ENCODE data around the gene HES7. TPM values are rescaled to one million over a fixed set of nuclear protein-coding genes. Genes with fewer than 3 reads are reported as not detected.

The HES7 gene
- total and polyA plus RNA-seq, 4 donors: 0.19 to 1.6 (median 0.30) TPM; not detected in 1

DNA sequence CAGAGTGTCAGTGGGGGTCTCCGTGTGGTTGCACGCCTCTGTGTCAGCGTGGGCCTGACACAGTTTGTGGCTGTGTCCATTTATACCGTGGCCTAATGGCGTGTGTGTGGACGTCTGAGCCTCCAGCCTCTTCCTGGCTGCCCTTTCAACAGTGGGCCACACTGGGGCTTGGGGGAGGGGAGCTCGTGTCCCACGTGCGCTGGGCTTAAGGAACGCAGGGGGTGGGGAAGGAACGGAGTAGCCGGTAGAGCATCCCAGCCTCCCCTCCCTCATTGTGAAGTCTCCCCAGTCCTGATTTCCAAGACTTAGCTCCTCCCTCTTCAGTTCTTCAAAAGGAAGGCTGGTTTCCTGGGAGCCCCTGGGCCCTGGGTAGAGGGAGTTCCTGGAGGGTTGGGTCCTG lies 9.5 kb upstream of the HES7 start:
- Histone ChIP-seq H3K27ac (ENCODE audit: low read depth in 1 of 2, low read length in 2 of 2) (no peak overlapping the region), H3K4me1 (ENCODE audit: control insufficient read depth in 1 of 2, insufficient read depth in 2 of 2, low read length in 2 of 2) (peaks cover 0 to 1% of the 10 kb centered on the region in 2 donors), H3K4me3 (ENCODE audit: low read length in 2 of 2) (no peak overlapping the region), H3K36me3 (ENCODE audit: control insufficient read depth in 1 of 2, insufficient read depth in 2 of 2, low read length in 1 of 2) (no peaks in the 10 kb centered on the region), H3K27me3 (ENCODE audit: control insufficient read depth in 1 of 2, insufficient read depth in 2 of 2, low read length in 1 of 2) (no peaks in the 10 kb centered on the region), H3K9me3 (ENCODE audit: control insufficient read depth, low read length) (no peaks in the 10 kb centered on the region)
- ATAC-seq (ENCODE audit: low FRiP score) (no peak), DNase-seq (no peak)
- 60 to 65% methylated on average over 12 of the region's 12 CpGs for WGBS, 2 donors
- intact Hi-C loops (cut with DNase I): no loop called here

DNA sequence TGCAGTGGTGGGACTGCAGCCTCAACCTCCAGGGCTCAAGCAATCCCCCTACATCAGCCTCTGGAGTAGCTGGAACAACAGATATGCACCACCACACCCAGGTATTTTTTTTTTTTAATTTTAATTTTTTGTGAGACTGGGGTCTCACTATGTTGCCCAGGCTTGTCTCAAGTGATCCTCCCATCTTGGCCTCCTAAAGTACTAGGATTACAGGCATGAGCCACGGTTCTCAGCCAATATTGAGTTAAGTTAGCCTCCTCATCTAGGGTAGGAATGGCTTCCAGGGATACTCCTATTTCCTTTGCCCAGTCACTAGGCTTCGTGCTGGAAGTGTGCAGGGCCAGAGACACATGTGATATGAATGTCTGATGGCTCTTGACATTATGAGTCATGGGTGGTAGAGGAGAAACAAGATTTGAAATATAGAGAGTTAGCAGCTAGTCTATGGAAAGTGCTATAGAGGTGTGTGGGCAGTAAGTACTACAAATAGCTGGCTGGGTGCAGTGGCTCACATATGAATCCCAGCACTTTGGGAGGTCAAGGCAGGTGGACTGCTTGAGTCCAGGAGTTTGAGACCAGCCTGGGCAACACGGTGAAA lies 8.0 kb upstream of the HES7 start:
- H3K4me3 ChIP-seq (ENCODE audit: low read length in 2 of 2): no peak overlapping the region
- no peaks in the 10 kb centered on the region for H3K4me1 ChIP-seq (ENCODE audit: control insufficient read depth in 1 of 2, insufficient read depth in 2 of 2, low read length in 2 of 2)
- intact Hi-C loops (cut with DNase I): no loop called here
- ATAC-seq (ENCODE audit: low FRiP score): no peak
- no peaks in the 10 kb centered on the region for H3K27me3 ChIP-seq (ENCODE audit: control insufficient read depth in 1 of 2, insufficient read depth in 2 of 2, low read length in 1 of 2)
- peak in 1 of 2 donors; percentile 5 for DNase-seq
- WGBS, 2 donors: 52 to 75% methylated on average over 3 of the region's 3 CpGs
- no peak overlapping the region for H3K27ac ChIP-seq (ENCODE audit: low read depth in 1 of 2, low read length in 2 of 2)
- no peaks in the 10 kb centered on the region for H3K9me3 ChIP-seq (ENCODE audit: control insufficient read depth, low read length)
- H3K36me3 ChIP-seq (ENCODE audit: control insufficient read depth in 1 of 2, insufficient read depth in 2 of 2, low read length in 1 of 2): no peaks in the 10 kb centered on the region

DNA sequence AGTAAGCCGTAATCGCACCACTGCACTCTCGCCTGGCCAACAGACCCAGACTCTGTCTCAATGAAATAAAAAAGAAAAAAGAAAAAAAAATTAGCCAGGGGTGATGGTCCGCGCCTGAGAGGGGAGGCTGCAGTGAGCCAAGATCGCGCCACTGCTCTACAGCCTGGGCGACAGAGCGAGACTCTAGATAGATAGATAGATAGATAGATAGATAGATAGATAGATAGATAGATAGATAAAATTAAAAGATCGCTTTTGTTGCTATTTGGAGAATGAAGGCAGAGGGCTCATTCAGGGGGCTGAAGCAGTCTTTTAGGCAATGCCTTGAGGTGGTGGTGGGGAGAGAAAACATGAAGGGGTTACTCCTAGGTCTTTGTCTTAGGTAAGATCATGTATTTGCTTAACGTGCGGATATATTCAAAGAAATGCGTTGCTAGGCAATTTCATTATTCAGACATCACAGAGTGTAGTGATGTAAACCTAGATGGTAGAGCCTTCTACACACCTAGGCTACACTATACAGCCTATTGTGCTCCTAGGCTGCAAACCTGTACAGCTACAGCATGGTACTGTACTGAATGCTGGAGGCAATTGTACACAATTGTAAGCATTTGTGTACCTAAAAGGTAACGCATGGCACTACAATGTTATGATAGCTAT lies 4.3 kb upstream of the HES7 start:
- H3K4me3 ChIP-seq (ENCODE audit: low read length in 2 of 2): no peak overlapping the region
- no peaks in the 10 kb centered on the region for H3K27me3 ChIP-seq (ENCODE audit: control insufficient read depth in 1 of 2, insufficient read depth in 2 of 2, low read length in 1 of 2)
- WGBS, 2 donors: 78 to 87% methylated on average over 14 of the region's 14 CpGs
- H3K9me3 ChIP-seq (ENCODE audit: control insufficient read depth, low read length): no peaks in the 10 kb centered on the region
- no peak for ATAC-seq (ENCODE audit: low FRiP score)
- peak in 1 of 2 donors; percentile 43 for DNase-seq
- peaks cover 0 to 2% of the 10 kb centered on the region in 2 donors for H3K4me1 ChIP-seq (ENCODE audit: control insufficient read depth in 1 of 2, insufficient read depth in 2 of 2, low read length in 2 of 2)
- intact Hi-C loops (cut with DNase I): no loop called here
- no peaks in the 10 kb centered on the region for H3K36me3 ChIP-seq (ENCODE audit: control insufficient read depth in 1 of 2, insufficient read depth in 2 of 2, low read length in 1 of 2)
- H3K27ac ChIP-seq (ENCODE audit: low read depth in 1 of 2, low read length in 2 of 2): no peak overlapping the region

DNA sequence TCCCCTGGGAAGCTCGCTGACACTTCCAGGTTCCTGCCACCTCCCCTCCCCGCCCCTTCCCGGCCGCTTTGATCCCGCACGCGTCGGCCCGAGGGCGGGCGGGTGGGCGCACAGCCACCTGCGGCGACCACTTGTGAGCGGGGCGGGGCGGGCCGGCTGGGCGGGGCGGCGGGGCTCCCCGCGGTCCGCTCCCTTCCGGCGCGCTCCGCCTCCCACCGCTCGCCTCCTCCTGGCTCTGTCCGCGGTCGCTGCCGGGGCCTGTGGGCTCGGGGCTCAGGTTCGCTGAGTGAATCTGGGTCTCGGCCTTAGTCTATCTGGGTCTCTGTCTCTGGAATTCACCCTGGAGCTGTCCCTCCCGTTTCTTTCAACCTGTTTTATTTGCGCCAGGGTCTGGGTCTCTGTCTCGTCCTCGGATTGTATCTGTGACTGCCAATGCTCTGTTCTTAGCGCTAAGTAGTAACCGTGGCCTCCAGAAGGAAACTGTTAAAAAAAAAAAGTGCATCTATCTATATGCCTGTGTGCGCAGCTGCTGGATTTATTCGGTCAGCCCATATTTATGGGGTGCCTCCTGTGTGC lies 2.7 kb upstream of the HES7 start:
- ATAC-seq (ENCODE audit: low FRiP score): peak; percentile 45
- peak overlapping the region; percentile 57 to 81 for H3K4me3 ChIP-seq (ENCODE audit: low read length in 2 of 2)
- peaks cover 0 to 2% of the 10 kb centered on the region in 2 donors for H3K4me1 ChIP-seq (ENCODE audit: control insufficient read depth in 1 of 2, insufficient read depth in 2 of 2, low read length in 2 of 2)
- H3K9me3 ChIP-seq (ENCODE audit: control insufficient read depth, low read length): no peaks in the 10 kb centered on the region
- no peaks in the 10 kb centered on the region for H3K27me3 ChIP-seq (ENCODE audit: control insufficient read depth in 1 of 2, insufficient read depth in 2 of 2, low read length in 1 of 2)
- WGBS, 2 donors: 0 to 1% methylated on average over 29 to 45 of the region's 45 CpGs
- peak in 1 of 2 donors; percentile 81 for DNase-seq
- H3K27ac ChIP-seq (ENCODE audit: low read depth in 1 of 2, low read length in 2 of 2): no peak overlapping the region
- intact Hi-C loops (cut with DNase I): no loop called here
- no peaks in the 10 kb centered on the region for H3K36me3 ChIP-seq (ENCODE audit: control insufficient read depth in 1 of 2, insufficient read depth in 2 of 2, low read length in 1 of 2)

- peaks cover 0 to 2% of the 10 kb centered on the region in 2 donors for H3K4me1 ChIP-seq (ENCODE audit: control insufficient read depth in 1 of 2, insufficient read depth in 2 of 2, low read length in 2 of 2)
- no peak overlapping the region for H3K27ac ChIP-seq (ENCODE audit: low read depth in 1 of 2, low read length in 2 of 2)
- intact Hi-C loops (cut with DNase I): loop anchor here in 1 of 2 donors (2.0 kb wide), 1 partner anchor 97 kb away; no protein-coding TSS in a partner anchor
- no peaks in the 10 kb centered on the region for H3K36me3 ChIP-seq (ENCODE audit: control insufficient read depth in 1 of 2, insufficient read depth in 2 of 2, low read length in 1 of 2)
- no peak for DNase-seq
- WGBS, 2 donors: 0% methylated on average over 35 of the region's 35 CpGs
- no peaks in the 10 kb centered on the region for H3K9me3 ChIP-seq (ENCODE audit: control insufficient read depth, low read length)
- H3K4me3 ChIP-seq (ENCODE audit: low read length in 2 of 2): peak overlapping the region; percentile 57 to 81
- peak; percentile 1 for ATAC-seq (ENCODE audit: low FRiP score)
- no peaks in the 10 kb centered on the region for H3K27me3 ChIP-seq (ENCODE audit: control insufficient read depth in 1 of 2, insufficient read depth in 2 of 2, low read length in 1 of 2)
These were observed 2.1 kb upstream of the HES7 start for GRCh38 chr17:8125947-8126490.

GRCh38 chr17:8125154-8125946 lies 1.4 kb upstream of the HES7 start:
- DNase-seq (peak; percentile 80 to 90), ATAC-seq (ENCODE audit: low FRiP score) (peak; percentile 80)
- 1% methylated on average over 40 of the region's 40 CpGs for WGBS, 2 donors
- H3K36me3 ChIP-seq (ENCODE audit: control insufficient read depth in 1 of 2, insufficient read depth in 2 of 2, low read length in 1 of 2): no peaks in the 10 kb centered on the region
- intact Hi-C loops (cut with DNase I): loop anchor here in 1 of 2 donors (2.0 kb wide), 1 partner anchor 97 kb away; no protein-coding TSS in a partner anchor
- no peaks in the 10 kb centered on the region for H3K9me3 ChIP-seq (ENCODE audit: control insufficient read depth, low read length)
- no peaks in the 10 kb centered on the region for H3K27me3 ChIP-seq (ENCODE audit: control insufficient read depth in 1 of 2, insufficient read depth in 2 of 2, low read length in 1 of 2)
- no peak overlapping the region for H3K27ac ChIP-seq (ENCODE audit: low read depth in 1 of 2, low read length in 2 of 2)
- H3K4me3 ChIP-seq (ENCODE audit: low read length in 2 of 2): peak overlapping the region; percentile 57 to 81
- H3K4me1 ChIP-seq (ENCODE audit: control insufficient read depth in 1 of 2, insufficient read depth in 2 of 2, low read length in 2 of 2): peaks cover 0 to 2% of the 10 kb centered on the region in 2 donors

DNA sequence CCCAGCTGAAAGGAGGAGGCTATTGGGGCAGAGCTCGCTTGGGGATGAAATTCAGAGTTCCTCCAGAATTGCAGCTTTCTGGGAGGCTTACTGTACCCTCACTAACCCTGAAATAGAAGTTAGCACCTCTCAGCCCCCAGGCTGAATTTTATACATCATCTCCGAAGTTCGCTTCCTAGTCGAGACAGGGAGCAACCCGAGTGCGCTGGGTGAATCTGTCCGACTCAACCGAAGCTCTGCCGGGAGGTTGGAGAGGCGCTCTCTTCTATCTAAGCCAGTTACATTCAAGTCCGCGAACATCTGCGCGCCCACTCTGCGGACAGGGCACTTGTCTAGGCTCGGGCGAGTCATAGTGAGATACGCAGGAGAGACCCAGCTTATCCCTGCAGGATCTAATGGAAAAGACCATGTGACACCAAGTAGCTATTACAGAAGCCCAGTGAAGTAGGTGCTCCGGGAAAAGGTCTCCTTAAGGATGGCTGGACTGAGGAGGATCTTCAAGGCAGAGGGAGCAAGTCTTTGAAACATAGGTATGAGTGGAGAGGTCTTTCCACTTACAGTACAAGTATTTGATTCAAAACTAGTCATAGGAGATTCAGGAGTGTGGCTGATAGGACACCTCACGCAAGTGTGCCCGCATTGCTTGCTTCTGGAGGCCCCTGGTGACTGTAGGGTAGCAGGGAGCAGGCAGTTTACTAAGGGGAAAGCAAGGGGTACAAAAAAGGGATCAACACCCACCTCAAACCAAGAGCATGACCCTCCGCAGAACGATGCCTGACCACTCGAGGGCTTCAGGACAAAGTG lies 646 bp upstream of the HES7 start:
- DNase-seq (no peak), ATAC-seq (ENCODE audit: low FRiP score) (no peak)

More for the DNA sequence above, 646 bp upstream of the HES7 start:
- Histone ChIP-seq H3K9me3 (ENCODE audit: control insufficient read depth, low read length) (no peaks in the 10 kb centered on the region), H3K27ac (ENCODE audit: low read depth in 1 of 2, low read length in 2 of 2) (no peak overlapping the region), H3K36me3 (ENCODE audit: control insufficient read depth in 1 of 2, insufficient read depth in 2 of 2, low read length in 1 of 2) (no peaks in the 10 kb centered on the region), H3K4me3 (ENCODE audit: low read length in 2 of 2) (peak overlapping the region in 1 of 2 donors; percentile 9), H3K4me1 (ENCODE audit: control insufficient read depth in 1 of 2, insufficient read depth in 2 of 2, low read length in 2 of 2) (peaks cover 0 to 2% of the 10 kb centered on the region in 2 donors), H3K27me3 (ENCODE audit: control insufficient read depth in 1 of 2, insufficient read depth in 2 of 2, low read length in 1 of 2) (no peaks in the 10 kb centered on the region)
- intact Hi-C loops (cut with DNase I): loop anchor here (2.0 to 5.0 kb wide), 2 partner anchors 38 to 98 kb away; partner anchors contain the start of gene VAMP2 (in 1 of the 2)
- WGBS, 2 donors: 2% methylated on average over 24 of the region's 24 CpGs
